Breast epithelium (tissue), 3 donors: ENCODE data around the gene PLPP7.

ENCODE experiments used
- CTCF ChIP-seq, 3 donors: fragments of 450-650 bp; IDR thresholded peaks; one replicate each; pipeline ENCODE4 v1.5.1; 2016 to 2017; ENCODE audit warnings: antibody characterized with exemption in 3 of 3, mild to moderate bottlenecking in 3 of 3, moderate library complexity in 3 of 3
- POLR2AphosphoS5 ChIP-seq, 3 donors: sonication (generic); formaldehyde crosslinking; IDR thresholded peaks; one replicate each; pipeline ENCODE4 v1.6.1; 2017; ENCODE audit warnings: antibody characterized with exemption in 3 of 3

- TF ChIP-seq CTCF (IDR thresholded peaks at IDR 0.05) (no peak), POLR2AphosphoS5 (IDR thresholded peaks at IDR 0.05) (no peak)
Observed at GRCh38 chr9:131272212-131272611, 17.3 kb upstream of the PLPP7 start.
